ENCODE measurements around the gene ARHGAP20. TPM values are rescaled to one million over a fixed set of nuclear protein-coding genes. Genes with fewer than 3 reads are reported as not detected.

ARHGAP20 gene
- total RNA-seq, 1 donor from 2014 or later: 0.38 TPM

GRCh38 chr11:110565357-110566336 lies 146.6 kb downstream of the ARHGAP20 start:
- DNase-seq: no peak
- no peak for ATAC-seq (ENCODE audit: poor library complexity)
- intact Hi-C loops (cut with DNase I): no loop called here

- ATAC-seq (ENCODE audit: poor library complexity): no peak
- intact Hi-C loops (cut with DNase I): no loop called here
- DNase-seq: no peak
Measured at GRCh38 chr11:110564676-110565356, 147.4 kb downstream of the ARHGAP20 start.

- DNase-seq: no peak
- no peak for ATAC-seq (ENCODE audit: poor library complexity)
- intact Hi-C loops (cut with DNase I): no loop called here
Measured at GRCh38 chr11:110544779-110545178, 167.5 kb downstream of the ARHGAP20 start.

GRCh38 chr11:110538154-110538553 lies 174.1 kb downstream of the ARHGAP20 start:
- intact Hi-C loops (cut with DNase I): no loop called here
- no peak for DNase-seq
- ATAC-seq (ENCODE audit: poor library complexity): no peak

- DNase-seq (no peak), ATAC-seq (ENCODE audit: poor library complexity) (no peak)
- intact Hi-C loops (cut with DNase I): no loop called here
Measured at GRCh38 chr11:110530900-110531741, 181.1 kb downstream of the ARHGAP20 start.

GRCh38 chr11:110529043-110529442 lies 183.2 kb downstream of the ARHGAP20 start:
- DNase-seq: no peak
- ATAC-seq (ENCODE audit: poor library complexity): no peak
- intact Hi-C loops (cut with DNase I): no loop called here

GRCh38 chr11:110527146-110527545 lies 185.1 kb downstream of the ARHGAP20 start:
- intact Hi-C loops (cut with DNase I): no loop called here
- DNase-seq: no peak
- ATAC-seq (ENCODE audit: poor library complexity): no peak
